G401 (cell line): Measurements from ENCODE around the gene BMP4. TPM values are rescaled to one million over a fixed set of nuclear protein-coding genes. Genes with fewer than 3 reads are reported as not detected.
A peak's percentile ranks its signal among the peaks of the same experiment; 100 is the strongest.

Source experiments
- DNase-seq: peaks from one replicate; pipeline ENCODE4 v3.0.0-alpha.2; 2015; ENCODE audit warnings: low spot score
- in situ Hi-C: cut with HindIII; loops from 2 replicates; pipeline ENCODE4 v1.10.0; 2016; ENCODE audit warnings: low sequenced_read_pairs, mixed read lengths
- total RNA-seq: library from RNA; depleted of rRNA; stranded (reverse); fragments of >200 nt; shearing (Covaris generic); gene quantifications from 2 replicates; pipeline ENCODE4 v1.2.3, GENCODE V29; 2014

The BMP4 gene
- total RNA-seq, 1 experiment from 2014 or later = 546 TPM

- DNase-seq = no peak
- in situ Hi-C loops = no loop called here
Observed at GRCh38 chr14:53968726-53969125, 12.1 kb upstream of the BMP4 start.

- no peak for DNase-seq
- in situ Hi-C loops = no loop called here
Observed at GRCh38 chr14:53967606-53968005, 11.0 kb upstream of the BMP4 start.

- no peak for DNase-seq
- in situ Hi-C loops = no loop called here
Observed at GRCh38 chr14:53964249-53964648, 7.6 kb upstream of the BMP4 start.

GRCh38 chr14:53963320-53964227 lies 6.9 kb upstream of the BMP4 start:
- peak; percentile 63 for DNase-seq
- in situ Hi-C loops = no loop called here

- in situ Hi-C loops = no loop called here
- no peak for DNase-seq
Observed at GRCh38 chr14:53962953-53963319, 6.3 kb upstream of the BMP4 start.

GRCh38 chr14:53958628-53959027 lies 2.0 kb upstream of the BMP4 start:
- in situ Hi-C loops = no loop called here
- DNase-seq = no peak

- in situ Hi-C loops = no loop called here
- no peak for DNase-seq
Observed at GRCh38 chr14:53957739-53958138, 1.1 kb upstream of the BMP4 start.

GRCh38 chr14:53955671-53956426 lies 776 bp downstream of the BMP4 start:
- DNase-seq = no peak
- in situ Hi-C loops = no loop called here

GRCh38 chr14:53955229-53955556 lies 1.4 kb downstream of the BMP4 start:
- in situ Hi-C loops = no loop called here
- no peak for DNase-seq

- DNase-seq = peak; percentile 30
- in situ Hi-C loops = no loop called here
Observed at GRCh38 chr14:53954551-53955228, 1.9 kb downstream of the BMP4 start.

- peak; percentile 40 for DNase-seq
- in situ Hi-C loops = no loop called here
Observed at GRCh38 chr14:53953828-53954550, 2.6 kb downstream of the BMP4 start.

- DNase-seq = peak; percentile 76
- in situ Hi-C loops = no loop called here
Observed at GRCh38 chr14:53953002-53953827, 3.4 kb downstream of the BMP4 start.

- no peak for DNase-seq
- in situ Hi-C loops = no loop called here
Observed at GRCh38 chr14:53952533-53952932, 4.1 kb downstream of the BMP4 start.

- in situ Hi-C loops = no loop called here
- DNase-seq = no peak
Observed at GRCh38 chr14:53951627-53952303, 4.9 kb downstream of the BMP4 start.

- DNase-seq = no peak
- in situ Hi-C loops = no loop called here
Observed at GRCh38 chr14:53951243-53951626, 5.4 kb downstream of the BMP4 start.

GRCh38 chr14:53950031-53950793 lies 6.4 kb downstream of the BMP4 start:
- in situ Hi-C loops = no loop called here
- DNase-seq = no peak

- DNase-seq = no peak
- in situ Hi-C loops = loop anchor here (25.0 kb wide), 1 partner anchor 388 kb away; no protein-coding TSS in a partner anchor
Observed at GRCh38 chr14:53949201-53949600, 7.4 kb downstream of the BMP4 start.
